K562 (cell line): ENCODE results near the gene EGFL6. TPM values are rescaled to one million over a fixed set of nuclear protein-coding genes. Genes with fewer than 3 reads are reported as not detected.

ENCODE experiments used
- ATAC-seq: fragments of 200-7000 bp; cut with Tn5 transposase; 3 replicates; pipeline ENCODE4 v1.9.1; 2020; ENCODE audit warnings: moderate library complexity
- BruUV-seq: library from RNA; stranded (reverse); fragments of 400-500 nt; replicated peaks from 2 replicates; lab custom pipeline; 2021; lab: Mats Ljungman, UMichigan
- CTCF ChIA-PET: fragments of 300-600 bp; formaldehyde crosslinking; extraction: SDS; loops from one replicate; lab custom pipeline; 2021; ENCODE audit warnings: low intra/inter-chr PET ratio; lab: Yijun Ruan, JAX
- POLR2A ChIA-PET: fragments of 300-600, 350-650 bp; sonication (Branson Sonifier 250); formaldehyde crosslinking; extraction: SDS; loops from one replicate; lab custom pipeline; 2021; ENCODE audit warnings: antibody characterized with exemption, inconsistent platforms; lab: Yijun Ruan, JAX
- DNase-seq, 4 experiments: peaks; one replicate each; pipeline versions ENCODE4 v3.0.0 to v3.0.0-alpha.2; 2011 to 2018; ENCODE audit warnings: low spot score in 3 of 4, mixed read lengths in 3 of 4; ENCODE audit errors: extremely low read depth in 1 of 4
- FAIRE-seq: peaks from 2 replicates; lab custom pipeline; 2011; peaks lifted over from hg19 to GRCh38; lab: Jason Lieb, UNC
- H2AFZ ChIP-seq: 2 replicates; pipeline ENCODE4 v1.6.0; 2011; ENCODE audit warnings: low read depth, low read length, control low read depth, inconsistent platforms
- H3K27ac ChIP-seq: fragments of 200-600 bp; 3 replicates; pipeline ENCODE4 v1.8.0; 2011; ENCODE audit warnings: low read depth, mild to moderate bottlenecking, control low read depth, inconsistent platforms, low read length, moderate library complexity, mixed read lengths; ENCODE audit errors: extremely low read depth
- H3K27me3 ChIP-seq, 2 experiments: fragments of 300-600 bp in 1 of 2; 2 replicates in 1 of 2; 3 replicates in 1 of 2; pipeline versions ENCODE4 v1.6.0 to v1.8.0; 2011; ENCODE audit warnings: inconsistent platforms in 2 of 2, low read length in 2 of 2, mild to moderate bottlenecking in 1 of 2, mixed read lengths in 1 of 2, moderate library complexity in 1 of 2; ENCODE audit not compliant: control insufficient read depth in 2 of 2, insufficient read depth in 2 of 2
- H3K36me3 ChIP-seq: fragments of 300-600 bp; 3 replicates; pipeline ENCODE4 v1.8.0; 2011; ENCODE audit warnings: mild to moderate bottlenecking, low read length, inconsistent platforms; ENCODE audit not compliant: control insufficient read depth, insufficient read depth
- H3K4me1 ChIP-seq, 2 experiments: fragments of 200-600 bp in 1 of 2; replicated peaks in 1 of 2; 2 replicates in 1 of 2; 3 replicates in 1 of 2; pipeline versions ENCODE4 v1.5.1 to v1.8.0; 2011; ENCODE audit warnings: inconsistent platforms in 2 of 2, low read length in 2 of 2, mild to moderate bottlenecking in 1 of 2, mixed read lengths in 1 of 2, moderate library complexity in 1 of 2; ENCODE audit not compliant: control insufficient read depth in 2 of 2, insufficient read depth in 2 of 2
- H3K4me2 ChIP-seq: 2 replicates; pipeline ENCODE4 v1.6.1; 2011; ENCODE audit warnings: low read length, control low read depth, inconsistent platforms, mixed read lengths; ENCODE audit not compliant: insufficient read depth
- H3K4me3 ChIP-seq: fragments of 200-600 bp; sonication (generic), shearing (Covaris generic); 2 replicates; pipeline ENCODE4 v1.5.1; 2016; ENCODE audit warnings: control low read depth, inconsistent platforms
- H3K79me2 ChIP-seq: fragments of 200-600 bp; 3 replicates; pipeline ENCODE4 v1.8.0; 2011; ENCODE audit warnings: low read length, inconsistent platforms; ENCODE audit not compliant: control insufficient read depth, insufficient read depth
- H3K9ac ChIP-seq, 2 experiments: 2 replicates each; pipeline versions ENCODE4 v1.6.0 to v1.6.1; 2011; ENCODE audit warnings: low read depth in 2 of 2, low read length in 2 of 2, control low read depth in 1 of 2, inconsistent platforms in 1 of 2, mild to moderate bottlenecking in 1 of 2, mixed read lengths in 1 of 2; ENCODE audit not compliant: insufficient read depth in 1 of 2
- H3K9me1 ChIP-seq: one replicate; pipeline ENCODE4 v1.6.0; 2011; ENCODE audit warnings: inconsistent platforms, mild to moderate bottlenecking, low read length, moderate library complexity; ENCODE audit not compliant: control insufficient read depth, insufficient read depth
- H3K9me3 ChIP-seq: replicated peaks from 2 replicates; pipeline ENCODE4 v1.5.1; 2011; ENCODE audit warnings: low read depth, low read length, inconsistent platforms; ENCODE audit not compliant: control insufficient read depth, insufficient read depth
- H4K20me1 ChIP-seq: replicated peaks from 2 replicates; pipeline ENCODE4 v1.6.1; 2011; ENCODE audit warnings: low read length, inconsistent platforms, mixed read lengths; ENCODE audit not compliant: control insufficient read depth, insufficient read depth
- KLF1 ChIP-seq: fragments of 450-650 bp; IDR thresholded peaks from 2 replicates; pipeline ENCODE4 v1.6.1; 2016; ENCODE audit warnings: missing genetic modification characterization, missing compliant biosample characterization
- LARP7 ChIP-seq: fragments of 450-650 bp; IDR thresholded peaks from 2 replicates; pipeline ENCODE4 v1.6.1; 2016
- MNT ChIP-seq, 2 experiments: fragments of 450-650 bp; conservative IDR thresholded peaks; 2 replicates each; pipeline ENCODE4 v1.6.1; 2017; ENCODE audit warnings: mild to moderate bottlenecking in 2 of 2, moderate library complexity in 2 of 2
- MTF1 ChIP-seq: fragments of 250-450 bp; sonication (Bioruptor Pico); IDR thresholded peaks from 2 replicates; pipeline ENCODE4 v1.9.0; 2021; ENCODE audit warnings: moderate library complexity, mild to moderate bottlenecking, inconsistent platforms, borderline replicate concordance
- NR3C1 ChIP-seq: sonication (generic); formaldehyde crosslinking; IDR thresholded peaks from 2 replicates; pipeline ENCODE4 v1.8.1; 2022; ENCODE audit warnings: missing genetic modification reagents
- ZNF407 ChIP-seq: fragments of 450-650 bp; IDR thresholded peaks from 2 replicates; pipeline ENCODE4 v1.6.1; 2016; ENCODE audit warnings: low read depth
- in situ Hi-C: fragments of 300-500 bp; cut with MboI; formaldehyde crosslinking; loops from 4 replicates; pipeline ENCODE4 v1.15.0; 2018; ENCODE audit warnings: inconsistent platforms, mixed read lengths
- intact Hi-C: fragments of 100-400 bp; cut with micrococcal nuclease; formaldehyde crosslinking; loops from 2 replicates; pipeline ENCODE4 v1.14.2; 2022
- polyA plus RNA-seq, 8 experiments: library from polyadenylated mRNA; depleted of rRNA in 4 of 8; stranded (reverse) in 5 of 8; unstranded in 3 of 8; fragments of >200 nt; fragmentation: Nextera tagmentation in 2 of 8; fragmentation: Illumina TruSeq in 1 of 8; extraction: Ambion mirVana in 2 of 8; extraction: Trizol in 1 of 8; gene quantifications; 2 replicates each; pipeline versions ENCODE4 v1.2.1 to v1.2.3, GENCODE V29; 2011 to 2014; ENCODE audit warnings: inconsistent platforms in 1 of 8, missing spikeins in 1 of 8
- total RNA-seq, 7 experiments: library from RNA; depleted of rRNA in 6 of 7; stranded (reverse); fragments of >200 nt in 6 of 7; fragmentation: Illumina TruSeq in 2 of 7; extraction: Trizol in 2 of 7; gene quantifications; 2 replicates each; pipeline versions ENCODE4 v1.2.1 to v1.2.3, GENCODE V29; 2011 to 2021; ENCODE audit warnings: low replicate concordance in 1 of 7
- TF ChIP-seq, protein P1 (sequence below): fragments of 250-450 bp; sonication (Bioruptor Pico); IDR thresholded peaks from 2 replicates; pipeline ENCODE4 v1.5.0; 2021
- TF ChIP-seq, protein P2 (sequence below), 2 experiments: IDR thresholded peaks; 2 replicates each; pipeline ENCODE4 v1.6.1; 2011; ENCODE audit warnings: borderline replicate concordance in 1 of 2, control low read depth in 1 of 2, low read depth in 1 of 2, low read length in 1 of 2, mild to moderate bottlenecking in 1 of 2, mixed read lengths in 1 of 2, moderate library complexity in 1 of 2; ENCODE audit not compliant: insufficient read depth in 1 of 2, insufficient read length in 1 of 2, poor library complexity in 1 of 2, severe bottlenecking in 1 of 2; ENCODE audit errors: extremely low read depth in 1 of 2

EGFL6 gene
- total and polyA plus RNA-seq, 9 of the 15 experiments (the other 6 are each of a cell fraction or from before 2014, with no cell fraction given): 0.01 TPM; not detected in 8

DNA sequence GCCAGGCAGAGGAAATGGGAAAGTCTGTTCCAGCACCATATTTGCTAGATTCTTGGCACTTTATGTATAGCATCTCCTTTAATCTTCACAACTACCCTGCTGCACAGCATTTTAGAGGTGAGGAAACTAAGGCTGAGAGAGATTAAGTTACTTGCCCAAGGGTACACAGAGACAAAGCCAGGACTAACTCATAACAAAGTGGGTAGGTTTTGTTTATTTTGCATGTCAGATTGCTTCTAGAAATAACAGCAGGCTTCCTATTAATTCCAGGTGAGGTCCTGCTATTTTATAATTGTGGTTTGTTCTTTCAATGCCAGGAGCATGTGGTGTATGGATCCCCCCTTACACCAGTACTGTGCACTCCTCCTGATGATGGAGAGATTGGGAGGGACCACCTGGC, 98.5 kb downstream of the EGFL6 start:
- CTCF ChIA-PET: no interaction called here
- H3K27me3 ChIP-seq: no peaks in the 10 kb centered on the region
- peaks cover 0 to 3% of the 10 kb centered on the region in 2 experiments; a peak in 3 of 5 replicates for H3K4me1 ChIP-seq
- no TSS peak for BruUV-seq
- DNase-seq (no peak), ATAC-seq (no peak), FAIRE-seq (no peak)
- no peaks in the 10 kb centered on the region for H4K20me1 ChIP-seq
- POLR2A ChIA-PET: no interaction called here
- H2AFZ ChIP-seq: no peak overlapping the region
- no peaks in the 10 kb centered on the region for H3K9me3 ChIP-seq
- no peaks in the 10 kb centered on the region for H3K9me1 ChIP-seq
- H3K36me3 ChIP-seq: peaks cover 7% of the 10 kb centered on the region; the same call in 2 of the 3 replicates
- no peak overlapping the region for H3K4me3 ChIP-seq
- no peak overlapping the region for H3K9ac ChIP-seq
- no peak overlapping the region for H3K4me2 ChIP-seq
- TF ChIP-seq, protein P1, sequence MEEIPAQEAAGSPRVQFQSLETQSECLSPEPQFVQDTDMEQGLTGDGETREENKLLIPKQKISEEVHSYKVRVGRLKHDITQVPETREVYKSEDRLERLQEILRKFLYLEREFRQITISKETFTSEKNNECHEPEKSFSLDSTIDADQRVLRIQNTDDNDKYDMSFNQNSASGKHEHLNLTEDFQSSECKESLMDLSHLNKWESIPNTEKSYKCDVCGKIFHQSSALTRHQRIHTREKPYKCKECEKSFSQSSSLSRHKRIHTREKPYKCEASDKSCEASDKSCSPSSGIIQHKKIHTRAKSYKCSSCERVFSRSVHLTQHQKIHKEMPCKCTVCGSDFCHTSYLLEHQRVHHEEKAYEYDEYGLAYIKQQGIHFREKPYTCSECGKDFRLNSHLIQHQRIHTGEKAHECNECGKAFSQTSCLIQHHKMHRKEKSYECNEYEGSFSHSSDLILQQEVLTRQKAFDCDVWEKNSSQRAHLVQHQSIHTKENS: no peak
- TF ChIP-seq MNT (conservative IDR thresholded peaks at IDR 0.05) (no peak), KLF1 (tag) (no peak), ZNF407 (no peak), LARP7 (no peak), MTF1 (no peak), NR3C1 (CRISPR knock-in tag) (no peak)
- TF ChIP-seq, protein P2, sequence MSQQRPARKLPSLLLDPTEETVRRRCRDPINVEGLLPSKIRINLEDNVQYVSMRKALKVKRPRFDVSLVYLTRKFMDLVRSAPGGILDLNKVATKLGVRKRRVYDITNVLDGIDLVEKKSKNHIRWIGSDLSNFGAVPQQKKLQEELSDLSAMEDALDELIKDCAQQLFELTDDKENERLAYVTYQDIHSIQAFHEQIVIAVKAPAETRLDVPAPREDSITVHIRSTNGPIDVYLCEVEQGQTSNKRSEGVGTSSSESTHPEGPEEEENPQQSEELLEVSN (IDR thresholded peaks at IDR 0.05; ENCODE audit: borderline replicate concordance in 1 of 2, extremely low read depth in 1 of 2, insufficient read depth in 1 of 2, insufficient read length in 1 of 2, low read depth in 1 of 2, low read length in 1 of 2, poor library complexity in 1 of 2, severe bottlenecking in 1 of 2): no peak
- H3K79me2 ChIP-seq: no peaks in the 10 kb centered on the region
- in situ Hi-C loops (loop anchor here (25.0 kb wide), 1 partner anchor 706 kb away; no protein-coding TSS in a partner anchor), intact Hi-C loops (no loop called here)
- no peak overlapping the region for H3K27ac ChIP-seq
